HT-29 (cell line): ENCODE measurements around the gene CAAP1. TPM values are rescaled to one million over a fixed set of nuclear protein-coding genes. Genes with fewer than 3 reads are reported as not detected.
A peak's percentile ranks its signal among the peaks of the same experiment; 100 is the strongest.
"Not testable (repeated sequence)": the region's sequence is repeated elsewhere in the genome, so short reads cannot be mapped to it uniquely, and the experiment has no call there.

Experiments
- DNase-seq: peaks from one replicate; pipeline ENCODE4 v3.0.0-alpha.2; 2015; ENCODE audit warnings: low spot score
- total RNA-seq: library from RNA; depleted of rRNA; stranded (reverse); fragments of >200 nt; shearing (Covaris generic); gene quantifications from 2 replicates; pipeline ENCODE4 v1.2.3, GENCODE V29; 2014; rRNA removed

The CAAP1 gene, protein sequence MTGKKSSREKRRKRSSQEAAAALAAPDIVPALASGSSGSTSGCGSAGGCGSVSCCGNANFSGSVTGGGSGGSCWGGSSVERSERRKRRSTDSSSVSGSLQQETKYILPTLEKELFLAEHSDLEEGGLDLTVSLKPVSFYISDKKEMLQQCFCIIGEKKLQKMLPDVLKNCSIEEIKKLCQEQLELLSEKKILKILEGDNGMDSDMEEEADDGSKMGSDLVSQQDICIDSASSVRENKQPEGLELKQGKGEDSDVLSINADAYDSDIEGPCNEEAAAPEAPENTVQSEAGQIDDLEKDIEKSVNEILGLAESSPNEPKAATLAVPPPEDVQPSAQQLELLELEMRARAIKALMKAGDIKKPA
- 19.9 and 28.2 TPM in 2 replicates for total RNA-seq

GRCh38 chr9:26892251-26893029 lies at the start of gene CAAP1:
Gene CAAP1 (minus strand): TSS chr9:26892802. CDS start chr9:26892715, 87 bp downstream.
- DNase-seq, result peak; percentile 94

- DNase-seq, result no peak
Measured at GRCh38 chr9:26940779-26941178, 48.2 kb upstream of the CAAP1 start.

DNA sequence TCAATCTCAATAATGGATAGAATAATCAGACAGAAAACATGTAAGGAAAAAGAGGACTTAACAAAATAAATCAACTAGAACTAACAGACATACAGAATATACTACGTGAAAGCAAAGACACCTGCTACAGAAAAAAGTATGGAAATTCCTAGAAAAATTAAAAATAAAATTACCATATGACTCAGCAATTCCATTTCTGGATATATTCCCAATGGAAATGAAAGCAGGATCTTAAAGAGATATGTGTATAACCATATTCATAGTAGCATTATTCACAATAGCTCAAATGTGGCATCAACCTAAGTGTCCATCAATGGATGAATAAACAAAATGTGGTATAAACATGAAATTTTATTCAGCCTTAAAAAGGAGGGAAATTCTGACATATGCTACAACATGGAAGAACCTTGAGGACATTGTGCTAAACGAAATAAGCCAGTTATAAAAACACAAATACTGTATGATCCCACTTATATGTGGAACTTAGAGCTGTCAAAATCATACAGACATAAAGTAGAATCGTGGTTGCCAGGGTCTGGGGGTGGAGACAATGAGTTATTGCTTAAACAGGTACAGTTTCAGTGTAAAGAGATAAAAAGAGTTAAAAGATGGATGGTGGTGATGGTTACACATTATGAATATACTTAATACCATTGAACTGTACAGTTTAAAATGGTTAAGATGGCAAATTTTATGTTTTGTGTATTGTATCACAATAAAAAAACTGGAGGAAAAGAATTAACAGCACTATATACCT lies 47.5 kb upstream of the CAAP1 start:
- DNase-seq, result no peak

DNA sequence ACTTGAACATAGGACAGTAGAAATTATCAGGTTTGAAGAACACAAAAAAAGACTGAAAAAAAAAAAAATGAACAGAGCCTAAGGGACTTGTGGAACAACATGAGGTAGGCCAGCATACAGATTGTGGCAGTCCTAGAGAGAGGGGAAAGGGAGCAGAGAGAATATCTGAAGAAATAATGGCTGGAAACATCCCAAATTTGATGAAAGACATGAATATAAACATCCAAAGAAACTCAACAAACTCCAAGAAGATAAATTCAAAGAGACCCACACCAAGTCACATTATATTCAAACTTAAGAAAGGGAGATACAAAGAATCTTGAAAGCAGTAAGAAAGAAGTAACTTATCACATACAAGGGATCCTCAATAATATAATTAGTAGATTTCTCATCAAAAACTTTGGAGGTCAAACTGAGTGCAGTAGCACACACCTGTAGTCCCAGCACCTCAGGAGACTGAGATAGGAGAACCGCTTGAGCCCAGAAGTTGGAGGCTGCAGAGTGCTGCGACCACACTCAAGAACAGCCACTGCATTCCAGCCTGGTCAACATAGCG lies 45.3 kb upstream of the CAAP1 start:
- DNase-seq, result no peak

GRCh38 chr9:26935847-26936246 lies 43.2 kb upstream of the CAAP1 start:
- DNase-seq, result no peak

GRCh38 chr9:26928902-26929495 lies 36.4 kb upstream of the CAAP1 start:
- DNase-seq, result no peak

DNA sequence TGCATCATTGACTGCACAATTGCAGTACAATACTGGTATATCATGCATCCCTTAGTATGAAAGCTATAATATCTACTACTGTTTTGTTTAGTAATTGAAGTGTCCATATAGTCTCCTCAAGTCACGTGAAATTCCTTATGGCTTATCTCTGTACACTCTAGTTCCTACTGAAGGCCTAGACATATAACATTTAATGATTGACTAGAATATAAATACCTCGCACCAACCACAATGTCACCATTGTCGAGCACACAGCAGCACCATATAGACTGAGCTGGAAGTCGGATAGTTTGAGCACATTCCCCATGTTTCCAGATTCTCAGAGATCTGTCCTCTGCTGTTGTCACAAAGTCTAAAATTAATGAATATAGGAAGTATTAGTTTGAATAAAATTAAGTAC lies 33.0 kb upstream of the CAAP1 start:
- no peak for DNase-seq

DNA sequence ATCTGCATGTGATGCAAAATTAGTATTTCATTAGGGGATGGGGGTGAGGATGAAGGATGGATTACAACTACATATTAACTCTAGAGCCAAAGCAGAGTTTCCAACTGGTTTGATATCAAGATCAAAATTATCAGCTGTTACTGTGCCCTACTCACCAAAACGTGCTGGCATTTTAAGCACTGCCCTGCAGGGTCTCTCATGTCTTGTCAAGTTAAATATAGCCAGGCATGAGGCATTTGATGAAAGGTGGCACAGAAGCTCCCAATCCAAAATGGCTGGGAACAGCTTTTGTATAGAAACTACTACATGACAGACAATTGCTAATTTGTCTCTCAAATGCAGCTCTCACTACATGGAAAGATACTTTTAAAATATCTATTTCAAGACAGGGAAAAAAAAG lies 27.1 kb upstream of the CAAP1 start:
- DNase-seq, result no peak

DNA sequence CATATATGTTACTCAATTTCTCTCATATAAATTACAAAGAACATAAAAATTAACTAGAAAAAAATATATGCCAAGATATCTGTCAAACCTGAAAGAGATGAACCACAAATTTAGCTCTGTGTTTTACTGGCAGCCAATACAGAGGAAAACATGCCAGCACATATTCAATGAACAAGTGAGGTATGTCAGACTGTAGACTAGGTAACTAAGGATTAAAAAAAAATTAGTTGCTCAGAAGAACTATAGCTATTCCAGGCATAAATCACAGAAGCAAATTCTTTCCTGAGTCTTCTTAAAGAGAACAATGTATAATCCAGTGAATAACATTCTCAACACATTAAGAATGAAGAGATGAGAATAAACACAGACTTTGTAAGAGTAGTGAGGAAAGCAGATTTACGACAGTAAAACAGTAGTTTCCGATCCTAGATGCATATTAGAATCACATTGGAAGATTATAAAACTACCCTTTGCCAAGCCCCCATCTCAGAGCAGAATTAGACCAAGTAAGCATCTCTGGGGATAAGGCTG lies 20.6 kb upstream of the CAAP1 start:
- DNase-seq, result no peak

DNA sequence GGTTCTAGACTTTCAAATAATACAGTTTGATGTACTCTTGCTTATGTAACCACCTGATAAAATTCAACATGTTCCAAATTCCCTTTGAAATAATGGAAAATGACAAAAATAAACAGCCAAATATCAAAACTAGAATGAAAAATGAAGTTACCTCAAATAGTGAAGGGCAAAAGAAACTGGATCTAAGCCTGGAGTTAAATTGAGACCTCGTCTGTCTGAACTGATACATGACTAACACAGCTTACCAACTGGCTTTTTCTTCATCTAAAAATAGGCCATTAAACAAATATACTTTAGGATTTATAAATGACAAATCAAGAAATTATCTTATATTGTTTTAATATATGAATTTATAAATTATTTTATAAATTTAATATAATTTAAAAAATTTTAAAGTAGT lies 12.1 kb upstream of the CAAP1 start:
- DNase-seq, result no peak

DNA sequence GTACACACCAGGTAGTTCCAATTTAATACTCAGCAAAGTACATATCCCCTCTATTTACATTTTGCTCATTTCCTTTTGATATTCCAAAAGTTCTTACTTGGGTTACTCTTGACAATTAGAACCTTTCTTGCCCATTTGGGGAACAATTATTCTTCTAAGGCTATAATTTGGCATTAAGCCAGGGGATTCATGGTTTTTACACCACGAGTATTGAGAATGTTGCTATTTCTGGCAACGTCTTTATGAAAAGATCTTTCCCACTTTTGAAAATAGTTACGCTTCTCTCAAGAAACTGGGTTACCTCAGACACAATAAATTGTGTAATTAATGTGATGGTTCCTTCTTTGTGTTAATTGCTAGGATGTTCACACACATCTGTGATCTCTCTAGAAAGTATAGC lies 11.5 kb upstream of the CAAP1 start:
- DNase-seq, result no peak

GRCh38 chr9:26893030-26893676 lies 551 bp upstream of the CAAP1 start:
- no peak for DNase-seq

GRCh38 chr9:26891726-26892125 lies 876 bp downstream of the CAAP1 start:
- DNase-seq, result no peak

- DNase-seq, result no peak
Measured at GRCh38 chr9:26888271-26888670, 4.3 kb downstream of the CAAP1 start.

- DNase-seq, result no peak
Measured at GRCh38 chr9:26882154-26882553, 10.4 kb downstream of the CAAP1 start.

DNA sequence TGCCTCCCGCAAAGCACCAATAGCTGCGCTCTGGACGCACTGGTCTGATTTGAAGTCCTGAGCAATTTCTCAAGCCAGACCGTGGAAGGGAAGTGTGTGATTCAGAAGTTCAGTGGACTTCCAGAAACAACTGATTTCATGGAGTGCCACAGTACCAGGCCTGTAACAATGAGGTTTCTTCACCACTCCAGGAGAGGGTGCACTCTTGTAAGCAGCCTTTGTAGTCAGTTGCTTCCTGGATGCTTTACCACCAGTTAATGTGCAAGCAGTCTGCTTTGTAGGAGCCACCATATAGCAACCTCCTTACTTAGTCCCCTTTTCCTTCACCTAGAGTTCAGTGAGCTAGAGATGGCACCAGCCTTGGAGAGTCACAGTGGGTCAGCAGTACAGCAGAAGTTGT lies 12.3 kb downstream of the CAAP1 start:
- no peak for DNase-seq

DNA sequence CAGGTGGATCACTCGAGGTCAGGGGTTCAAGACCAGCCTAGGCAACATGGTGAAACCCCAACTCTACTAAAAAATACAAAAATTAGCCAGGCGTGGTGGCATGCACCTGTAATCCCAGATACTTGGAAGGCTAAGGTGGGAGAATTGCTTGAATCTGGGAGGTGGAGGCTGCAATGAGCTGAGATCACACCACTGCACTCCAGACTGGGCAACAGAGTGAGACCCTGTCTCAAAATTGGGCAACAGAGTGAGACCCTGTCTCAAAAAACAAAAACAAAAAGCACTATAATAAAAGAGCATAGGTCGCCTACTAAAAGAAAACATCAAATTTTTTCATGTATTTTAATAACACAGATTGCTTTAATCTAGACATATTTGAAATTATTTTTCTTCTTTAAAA lies 17.4 kb downstream of the CAAP1 start:
- not testable (repeated sequence) for DNase-seq

DNA sequence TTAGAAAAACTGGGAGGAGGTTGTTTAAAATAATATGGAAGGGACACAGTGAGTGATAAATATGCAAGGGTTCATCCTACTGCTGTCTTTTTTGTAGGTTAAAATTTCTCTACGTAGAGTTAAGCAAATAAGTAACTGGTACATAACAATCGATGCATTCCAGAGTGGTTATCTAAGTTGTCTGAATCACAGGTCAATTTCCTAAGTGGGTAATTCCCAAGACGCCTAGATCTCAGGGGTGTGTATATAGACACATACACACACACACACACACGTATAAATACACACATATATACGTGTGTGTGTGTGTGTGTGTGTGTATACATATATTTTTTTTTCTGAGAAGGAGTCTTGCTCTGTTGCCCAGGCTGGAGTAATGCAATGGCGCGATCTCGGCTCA lies 22.3 kb downstream of the CAAP1 start:
- no peak for DNase-seq

- no peak for DNase-seq
Measured at GRCh38 chr9:26863074-26863473, 29.5 kb downstream of the CAAP1 start.

DNA sequence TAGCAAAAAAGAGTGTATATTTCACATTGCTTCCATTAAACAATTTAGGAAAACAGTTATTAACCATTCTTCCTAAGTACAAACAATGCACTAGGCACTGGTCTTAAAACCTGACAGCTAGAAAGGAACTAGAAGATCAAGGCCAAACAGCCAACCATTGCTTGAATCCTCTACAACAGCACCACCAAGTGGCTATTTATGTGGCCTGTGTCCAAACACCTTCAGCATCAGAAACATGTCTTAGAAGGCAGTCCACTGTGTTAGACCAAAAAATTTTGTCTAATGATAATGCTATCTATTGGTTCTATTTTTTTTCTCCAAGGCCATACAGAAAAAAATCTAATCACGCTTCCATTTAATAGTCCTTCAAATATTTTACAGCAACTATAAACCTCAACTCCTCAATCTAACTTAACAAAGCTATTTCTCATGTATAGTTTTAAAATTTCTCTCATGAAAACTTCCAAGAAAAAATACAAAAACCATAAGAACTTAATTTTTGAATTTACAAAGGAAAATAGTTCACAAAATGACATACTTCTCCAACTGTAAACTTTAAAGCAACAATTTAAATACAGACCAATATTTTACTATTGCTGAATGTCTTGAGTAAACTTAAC lies 36.1 kb downstream of the CAAP1 start:
- peak; percentile 74 for DNase-seq
